NCI-H146 treated with DMSO at 0.1 percent for 48 hours (cell line): ENCODE measurements around the gene THEMIS2.
"Not testable (repeated sequence)": the region's sequence is repeated elsewhere in the genome, so short reads cannot be mapped to it uniquely, and the experiment has no call there.

Experiments
- DNase-seq: peaks from one replicate; lab custom pipeline; 2025; ENCODE audit not compliant: unreplicated experiment; lab: John Stamatoyannopoulos, UW

The THEMIS2 gene

GRCh38 chr1:27872059-27872801 is at the start of gene THEMIS2:
Gene THEMIS2 (plus strand): TSS chr1:27872544. CDS start chr1:27872572, 28 bp downstream.
- DNase-seq = peak; percentile 10

GRCh38 chr1:27823784-27824183 is 48.6 kb upstream of the THEMIS2 start:
- no peak for DNase-seq

- no peak for DNase-seq
These were observed 47.9 kb upstream of the THEMIS2 start for GRCh38 chr1:27824411-27824810.

- not testable (repeated sequence) for DNase-seq
These were observed 42.9 kb upstream of the THEMIS2 start for GRCh38 chr1:27829339-27829960.

- peak; percentile 89 for DNase-seq
These were observed 41.5 kb upstream of the THEMIS2 start, which contains the start of gene PPP1R8 for GRCh38 chr1:27830621-27831440. Gene PPP1R8 (plus strand): TSS chr1:27830782. CDS start chr1:27830836, 54 bp downstream.

GRCh38 chr1:27831568-27832410 is 40.6 kb upstream of the THEMIS2 start:
- no peak for DNase-seq

- no peak for DNase-seq
These were observed 39.6 kb upstream of the THEMIS2 start for GRCh38 chr1:27832762-27833161.

- DNase-seq = no peak
These were observed 38.9 kb upstream of the THEMIS2 start for GRCh38 chr1:27833470-27833869.

GRCh38 chr1:27835046-27835445 is 37.3 kb upstream of the THEMIS2 start:
- no peak for DNase-seq

- DNase-seq = no peak
These were observed 36.8 kb upstream of the THEMIS2 start for GRCh38 chr1:27835501-27835900.

GRCh38 chr1:27849951-27850350 is 22.4 kb upstream of the THEMIS2 start:
- no peak for DNase-seq

GRCh38 chr1:27855085-27855484 is 17.3 kb upstream of the THEMIS2 start:
- no peak for DNase-seq

- no peak for DNase-seq
These were observed 15.6 kb upstream of the THEMIS2 start for GRCh38 chr1:27856561-27857343.

GRCh38 chr1:27857552-27857951 is 14.8 kb upstream of the THEMIS2 start:
- not testable (repeated sequence) for DNase-seq

- no peak for DNase-seq
These were observed 14.0 kb upstream of the THEMIS2 start for GRCh38 chr1:27858072-27858948.

GRCh38 chr1:27858949-27859576 is 13.3 kb upstream of the THEMIS2 start:
- no peak for DNase-seq

GRCh38 chr1:27861436-27861835 is 10.9 kb upstream of the THEMIS2 start:
- DNase-seq = no peak

- no peak for DNase-seq
These were observed 10.3 kb upstream of the THEMIS2 start for GRCh38 chr1:27862004-27862403.
